GM19240 (cell line): Measurements from ENCODE around the gene SSH2.

Experiments
- DNase-seq: peaks from one replicate; pipeline ENCODE4 v3.0.0; 2011; ENCODE audit warnings: low spot score; ENCODE audit not compliant: insufficient read length

Gene SSH2

DNA sequence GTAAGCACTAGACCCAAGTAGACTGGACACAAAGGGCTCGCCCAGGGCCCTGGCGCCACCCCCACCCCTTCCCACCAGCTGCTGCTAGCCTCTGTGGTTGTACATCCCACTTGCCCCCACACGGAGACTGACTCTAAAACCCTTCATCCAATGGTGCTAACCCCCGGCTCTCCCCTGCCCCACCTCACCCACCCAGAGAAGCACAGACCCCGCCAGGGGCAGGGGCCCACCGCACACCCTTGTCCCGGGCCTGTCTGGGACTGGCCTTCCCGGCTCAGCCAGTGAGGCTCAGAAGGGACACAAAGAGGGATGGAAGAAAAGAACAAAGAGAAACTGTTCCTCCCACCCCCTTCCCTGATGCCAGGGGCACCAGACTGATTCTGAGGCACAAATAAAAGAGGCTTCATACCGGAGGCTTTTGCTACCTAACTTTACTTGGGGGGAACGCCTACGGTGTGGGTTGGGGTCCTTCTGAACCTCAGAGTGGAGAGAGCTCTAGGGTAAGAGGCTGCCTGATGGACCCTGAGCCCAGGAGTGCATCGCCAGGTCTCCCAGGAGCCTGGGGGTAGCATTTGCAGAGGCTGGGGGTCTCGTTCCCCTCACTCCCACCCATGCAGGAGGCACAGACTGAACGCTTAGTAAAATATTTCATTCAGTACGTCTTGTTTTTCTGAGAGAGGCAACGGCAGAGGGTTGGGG, 315.5 kb downstream of the SSH2 start:
- no peak for DNase-seq

DNA sequence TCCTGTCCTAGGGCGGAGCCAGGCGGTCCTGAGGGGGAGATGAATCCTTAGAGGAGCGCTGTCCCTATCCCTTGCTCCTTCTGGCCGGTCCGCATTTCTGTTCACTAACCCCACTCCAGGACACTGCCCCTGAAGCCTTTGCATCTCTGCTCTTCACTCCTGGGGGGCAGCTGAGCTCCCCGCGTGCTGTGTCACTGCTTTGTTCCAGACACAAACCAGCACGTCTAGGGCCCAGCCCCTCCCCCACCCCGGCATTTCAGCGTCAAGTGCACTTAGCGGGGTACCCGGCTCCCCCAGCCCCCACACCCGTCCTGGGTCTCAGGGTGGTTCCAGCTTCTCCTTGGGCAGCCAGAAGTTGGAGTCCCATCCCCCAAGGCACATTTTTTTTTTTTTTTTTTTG, 316.2 kb downstream of the SSH2 start:
- no peak for DNase-seq

DNA sequence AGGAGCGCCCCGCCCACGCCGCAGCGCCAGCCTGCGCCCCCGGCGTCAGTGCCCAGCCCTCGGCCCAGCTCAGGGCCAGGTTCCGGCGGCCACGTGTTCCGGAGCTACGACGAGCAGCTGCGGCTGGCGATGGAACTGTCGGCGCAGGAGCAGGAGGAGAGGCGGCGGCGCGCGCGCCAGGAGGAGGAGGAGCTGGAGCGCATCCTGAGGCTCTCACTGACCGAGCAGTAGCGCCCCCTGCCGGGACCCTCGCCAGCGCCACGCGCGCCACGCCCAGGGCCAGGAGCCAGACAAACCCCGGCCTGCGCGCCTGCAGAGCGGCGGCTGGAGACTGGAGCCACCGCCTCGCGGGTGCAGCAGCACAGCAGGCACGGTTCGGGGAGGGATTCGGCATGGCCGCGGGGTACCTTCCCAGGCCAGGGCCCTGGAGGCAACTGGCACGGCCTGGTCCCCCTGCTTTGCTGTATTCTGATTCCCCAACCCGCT, 316.6 kb downstream of the SSH2 start:
- DNase-seq, result peak; percentile 47

DNA sequence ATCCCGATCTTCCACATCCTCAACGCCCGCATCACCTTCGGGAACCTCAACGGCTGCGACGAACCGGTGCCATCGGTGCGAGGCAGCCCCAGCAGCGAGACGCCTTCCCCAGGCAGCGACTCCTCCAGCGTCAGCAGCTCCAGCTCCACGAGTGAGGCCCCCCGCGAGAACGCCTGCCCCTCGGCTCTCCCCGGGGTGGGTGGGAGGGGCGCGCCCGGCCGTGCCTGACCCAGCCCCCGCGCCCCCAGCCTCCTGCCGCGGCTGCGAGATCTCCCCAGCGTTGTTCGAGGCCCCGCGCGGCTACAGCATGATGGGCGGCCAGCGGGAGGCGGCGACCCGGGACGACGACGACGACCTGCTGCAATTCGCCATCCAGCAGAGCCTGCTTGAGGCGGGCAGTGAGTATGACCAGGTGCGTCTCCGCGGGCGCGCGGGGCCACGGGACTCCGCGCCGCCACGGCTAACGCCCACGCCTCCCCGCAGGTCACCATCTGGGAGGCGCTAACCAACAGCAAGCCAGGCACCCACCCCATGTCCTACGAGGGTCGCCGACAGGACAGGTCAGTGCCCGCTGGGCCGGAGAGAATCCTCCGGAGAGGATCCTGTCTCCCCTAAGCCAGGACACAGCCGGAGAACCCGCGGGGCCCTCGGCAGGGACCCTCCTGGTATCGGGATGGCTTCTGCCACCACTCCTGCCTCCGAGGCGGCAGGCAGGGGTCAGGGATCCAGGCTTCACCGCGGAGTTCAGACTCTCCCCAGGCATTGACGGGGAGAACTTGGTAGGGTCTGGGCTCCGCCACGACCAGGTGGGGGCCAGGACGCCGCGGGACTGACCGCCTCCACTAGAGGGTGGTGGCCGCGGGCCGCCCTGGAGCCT, 317.4 kb downstream of the SSH2 start:
- no peak for DNase-seq

DNA sequence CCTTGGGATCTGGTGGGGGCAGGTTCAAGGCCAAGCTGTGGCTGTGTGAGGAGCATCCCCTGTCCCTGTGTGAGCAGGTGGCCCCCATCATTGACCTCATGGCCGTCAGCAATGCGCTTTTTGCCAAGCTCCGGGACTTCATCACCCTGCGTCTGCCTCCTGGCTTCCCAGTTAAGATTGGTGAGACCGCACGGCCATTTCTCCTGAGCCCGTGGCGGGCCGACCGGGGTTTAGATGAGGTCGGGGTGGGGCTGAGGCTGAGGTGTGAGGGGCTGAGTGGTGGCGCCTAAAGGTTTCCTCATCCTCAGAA, 318.0 kb downstream of the SSH2 start:
- no peak for DNase-seq

DNA sequence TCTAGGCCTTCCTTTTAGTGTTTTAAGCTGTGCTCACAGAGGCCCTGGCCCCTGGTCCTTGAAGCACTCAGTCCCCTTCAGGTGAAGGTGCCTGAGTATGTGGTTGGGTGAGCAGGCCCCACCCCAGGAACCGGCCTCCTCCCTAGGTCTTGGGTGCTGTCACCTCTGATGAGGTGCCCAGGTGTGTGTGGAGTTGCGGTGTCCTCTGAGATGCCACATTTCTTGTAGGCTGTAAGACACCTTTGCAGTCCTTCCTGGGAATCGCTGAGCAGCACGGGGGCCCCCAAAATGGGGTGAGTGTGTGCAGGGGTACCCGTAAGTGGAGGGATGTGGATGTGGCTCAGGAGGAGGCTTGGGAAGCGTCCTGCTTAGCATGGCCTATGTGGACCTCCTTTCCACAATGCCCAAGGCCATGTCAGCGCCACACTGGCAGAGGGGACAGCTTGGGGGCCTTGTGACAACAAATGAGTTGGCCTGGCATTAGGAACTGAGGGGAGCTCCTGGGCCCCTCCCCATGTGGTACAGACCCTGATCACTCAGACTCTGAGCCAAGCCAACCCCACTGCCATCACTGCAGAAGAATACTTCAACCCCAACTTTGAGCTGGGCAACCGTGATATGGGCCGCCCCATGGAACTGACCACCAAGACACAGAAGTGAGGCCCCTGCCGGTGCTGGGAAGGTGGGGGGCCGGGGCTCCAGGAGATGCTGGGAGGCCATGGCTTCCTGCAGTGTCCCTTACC, 318.5 kb downstream of the SSH2 start:
- no peak for DNase-seq

DNA sequence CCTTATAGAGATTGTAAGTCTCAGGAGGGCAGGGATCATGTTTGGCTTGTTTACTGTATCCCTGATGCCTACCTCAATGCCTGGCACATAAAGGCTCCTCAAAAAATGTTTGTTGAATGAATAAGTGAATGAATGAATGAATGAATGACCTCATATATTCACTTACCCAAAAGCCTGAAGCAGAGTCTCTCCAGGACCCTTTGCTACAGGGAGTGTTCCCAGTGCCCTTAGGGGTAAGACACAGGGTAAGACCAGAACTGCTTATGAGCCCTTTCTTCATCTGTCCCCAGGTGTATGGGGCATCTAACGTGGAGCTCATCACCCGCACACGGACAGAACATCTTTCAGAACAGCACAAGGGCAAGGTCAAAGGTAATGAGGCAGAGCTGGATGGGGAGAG, 319.6 kb downstream of the SSH2 start:
- no peak for DNase-seq

DNA sequence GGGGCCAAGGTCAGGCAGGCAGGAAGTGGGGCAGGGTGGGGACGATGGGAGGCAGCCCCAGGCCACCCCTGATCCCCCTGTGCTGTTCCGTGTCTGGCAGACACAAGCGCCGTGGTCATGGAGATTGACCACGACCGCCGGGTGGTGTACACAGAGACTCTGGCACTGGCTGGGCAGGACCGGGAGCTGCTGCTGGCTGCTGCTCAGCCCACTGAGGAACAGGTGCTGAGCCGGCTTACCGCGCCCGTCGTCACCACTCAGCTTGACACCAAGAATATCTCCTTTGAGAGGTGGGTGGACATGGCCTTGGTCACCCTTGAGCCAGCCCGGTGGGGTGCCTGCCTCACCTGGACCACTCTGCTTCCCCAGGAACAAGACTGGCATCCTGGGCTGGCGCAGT, 321.0 kb downstream of the SSH2 start:
- DNase-seq, result no peak

DNA sequence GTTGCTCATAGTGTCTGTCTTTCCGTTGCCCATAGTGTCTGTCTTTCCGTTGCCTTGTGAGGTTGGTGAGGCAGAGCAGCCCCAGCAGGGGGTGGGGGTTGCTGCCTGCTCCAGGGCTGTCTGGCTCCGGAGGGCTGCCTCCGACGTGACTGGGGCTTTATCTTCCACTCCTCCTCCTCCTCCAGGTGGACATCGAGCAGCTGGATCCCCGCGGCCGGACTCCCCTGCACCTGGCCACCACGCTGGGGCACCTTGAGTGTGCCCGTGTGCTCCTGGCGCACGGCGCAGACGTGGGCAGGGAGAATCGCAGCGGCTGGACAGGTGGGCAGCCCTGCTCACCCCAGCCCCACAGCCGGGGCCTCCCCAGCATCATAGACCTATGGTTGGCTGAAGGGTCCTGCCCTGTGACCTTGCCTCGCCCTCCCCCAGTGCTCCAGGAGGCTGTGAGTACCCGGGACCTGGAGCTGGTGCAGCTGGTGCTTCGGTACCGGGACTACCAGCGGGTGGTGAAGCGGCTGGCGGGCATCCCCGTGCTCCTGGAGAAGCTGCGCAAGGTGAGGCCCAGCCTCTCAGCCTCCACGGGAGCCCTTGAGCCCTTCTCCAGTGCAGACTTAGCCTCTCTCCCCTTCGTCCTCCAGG, 322.4 kb downstream of the SSH2 start:
- DNase-seq, result no peak

DNA sequence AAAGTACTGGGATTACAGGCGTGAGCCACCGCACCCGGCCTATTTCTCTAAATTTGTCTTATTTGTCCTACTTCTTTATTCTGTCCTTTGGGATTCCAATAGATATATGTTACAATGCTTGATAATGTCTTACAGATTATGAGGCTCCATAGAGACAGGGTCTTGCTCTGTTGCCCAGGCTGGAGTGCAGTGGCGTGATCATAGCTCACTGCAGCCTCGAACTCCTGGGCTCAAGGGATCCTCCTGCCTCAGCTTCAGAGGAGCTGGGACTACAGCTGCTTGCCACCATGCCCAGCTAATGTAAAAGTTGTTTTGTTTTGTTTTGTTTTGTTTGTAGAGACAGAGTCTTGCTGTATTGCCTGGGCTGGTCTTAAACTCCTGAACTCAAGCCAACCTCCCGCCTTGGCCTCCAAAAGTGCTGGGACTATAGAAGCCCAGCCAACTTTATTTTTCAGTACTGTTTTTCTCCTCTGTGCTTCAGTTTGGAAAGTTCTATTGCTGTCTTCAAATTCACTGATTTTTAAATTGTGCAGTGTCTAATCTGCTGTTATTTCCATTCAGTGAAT, 326.8 kb downstream of the SSH2 start:
- no peak for DNase-seq

DNA sequence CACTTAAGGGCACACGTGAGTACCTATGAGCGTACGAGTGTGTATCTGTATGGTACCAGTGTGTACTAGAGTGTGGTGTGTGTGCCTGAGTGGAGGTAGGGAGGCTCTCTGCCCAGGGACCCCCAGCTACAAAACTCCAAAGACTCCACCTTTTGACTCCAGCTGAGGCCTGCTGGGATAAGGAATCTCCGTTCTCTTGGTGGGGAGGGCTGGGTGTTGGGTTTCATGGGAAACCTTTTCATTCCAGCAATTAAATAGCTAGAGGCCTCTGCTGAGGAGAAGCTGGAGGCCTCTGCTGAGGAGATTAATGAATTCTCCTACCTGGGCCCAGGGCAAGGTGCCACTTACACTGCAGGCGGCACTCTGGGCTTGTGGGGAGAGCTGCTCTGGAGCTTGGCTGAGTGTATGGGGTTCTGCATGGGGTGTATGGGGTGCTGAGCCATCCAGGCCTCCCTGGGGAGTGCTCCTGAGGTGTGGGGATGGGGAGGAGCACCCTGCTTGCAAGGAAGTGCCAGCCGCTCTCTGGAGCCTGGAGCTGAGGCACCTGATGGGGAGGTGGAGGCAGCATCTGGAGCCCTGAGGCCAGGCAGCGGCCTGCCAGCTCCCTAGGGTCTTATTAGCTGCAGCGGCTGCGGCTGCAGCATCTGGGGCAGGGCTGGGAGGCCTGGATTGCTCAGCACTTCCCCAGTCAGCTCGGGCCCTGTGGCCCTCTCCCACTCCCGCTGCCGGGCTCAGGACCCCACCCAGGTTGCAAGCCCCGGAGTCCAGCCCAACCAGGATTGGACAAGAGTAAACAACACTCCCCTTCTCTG, 332.5 kb downstream of the SSH2 start:
- no peak for DNase-seq

DNA sequence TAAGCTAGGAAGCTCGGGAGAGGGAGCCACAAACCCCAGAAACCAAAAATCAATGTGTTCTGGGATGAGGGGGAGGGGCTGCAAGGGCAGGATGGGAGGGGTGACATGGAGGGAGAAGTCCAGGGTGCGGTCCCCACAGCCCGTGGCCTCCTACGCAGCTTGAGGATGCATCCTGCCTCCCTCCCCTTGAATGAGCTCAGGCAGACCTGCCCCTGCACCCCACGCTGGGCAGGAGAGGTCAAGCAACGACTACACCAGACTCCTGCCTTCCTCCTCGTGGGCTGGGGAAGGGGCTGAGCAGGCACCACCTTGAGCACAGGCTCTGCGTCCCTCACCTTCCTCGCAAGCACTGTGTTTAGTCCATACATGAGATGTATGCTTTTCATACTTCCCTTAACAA, 333.2 kb downstream of the SSH2 start:
- no peak for DNase-seq

DNA sequence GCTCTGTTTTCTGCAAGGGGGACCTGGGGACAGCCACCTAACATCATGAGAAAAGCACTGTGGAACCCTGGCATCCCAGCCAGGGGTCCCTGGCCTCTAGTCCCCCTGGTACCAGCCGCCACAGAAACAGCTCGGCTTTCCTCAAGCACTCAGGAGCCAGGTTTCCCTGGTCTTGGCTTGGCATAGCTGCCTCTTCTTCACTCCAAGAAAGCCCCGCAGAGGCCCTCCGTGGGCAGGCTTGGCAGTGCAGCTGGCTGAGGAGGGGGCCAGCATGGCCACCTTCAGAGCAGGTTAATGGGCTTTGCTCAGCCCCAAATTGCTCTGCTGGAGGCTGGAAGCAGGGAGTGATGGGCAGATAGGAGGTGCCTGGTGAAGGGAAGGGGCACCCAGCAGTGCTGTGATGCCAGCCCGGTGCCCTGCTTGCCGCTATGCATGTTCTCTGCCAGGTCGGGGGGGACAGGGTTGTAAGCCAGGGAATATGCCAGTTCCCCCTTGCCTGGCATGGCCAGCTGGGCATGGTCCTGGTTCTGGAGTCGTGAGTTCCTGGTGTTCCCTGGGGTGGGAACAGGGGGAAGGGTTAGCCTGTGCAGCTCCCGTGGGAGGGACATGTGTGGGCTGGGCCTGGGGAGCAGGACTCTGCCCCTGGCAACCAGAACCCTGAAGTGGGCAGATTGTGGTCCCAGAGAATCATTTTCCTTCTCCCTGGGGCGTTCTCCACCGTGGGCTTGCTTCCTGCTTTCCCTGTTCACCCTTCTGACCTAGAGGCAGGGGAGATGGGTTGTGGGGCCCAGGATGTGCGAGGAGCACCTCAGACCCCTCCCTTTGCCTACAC, 333.9 kb downstream of the SSH2 start:
- no peak for DNase-seq

DNA sequence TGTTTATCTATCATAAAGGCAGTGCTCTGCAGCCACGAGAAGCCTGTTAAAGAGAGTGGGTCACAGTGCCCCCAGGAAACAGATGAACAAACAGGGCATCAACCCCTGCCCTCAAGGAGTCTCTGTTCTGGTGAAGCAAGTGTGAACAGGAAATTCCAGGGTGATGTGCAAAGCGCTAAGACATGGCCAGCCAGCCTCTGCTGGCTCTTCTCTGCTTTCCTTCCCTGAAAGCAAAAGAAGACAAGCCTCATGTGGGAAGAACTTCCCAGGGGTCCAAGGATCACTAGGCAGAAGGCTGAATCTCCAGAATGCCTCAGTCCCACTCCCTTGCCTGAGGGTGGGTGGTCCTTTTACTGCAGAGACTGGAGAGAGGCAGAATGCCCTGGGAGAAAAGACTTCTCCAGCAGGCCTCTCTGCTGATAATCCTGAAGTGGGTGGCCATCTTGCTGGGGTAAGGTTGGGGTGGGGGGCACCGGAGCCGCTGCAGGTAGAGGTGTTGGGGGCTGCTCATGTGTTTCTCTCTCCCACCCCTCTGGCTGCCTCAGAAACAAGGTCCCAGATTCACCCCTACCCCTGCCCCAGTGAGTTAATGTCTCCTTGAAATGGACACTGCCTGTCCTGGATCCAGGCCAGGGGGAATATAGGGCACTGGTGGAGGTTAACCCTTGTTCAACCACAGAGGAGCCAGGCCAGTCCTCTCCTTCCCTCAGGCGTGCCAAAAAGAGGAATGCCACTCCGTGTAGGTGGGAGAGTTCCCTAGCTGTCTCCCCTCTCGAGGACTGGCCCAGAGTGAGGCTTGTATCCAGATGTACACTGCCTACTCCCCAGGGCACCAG, 334.7 kb downstream of the SSH2 start:
- DNase-seq, result no peak

DNA sequence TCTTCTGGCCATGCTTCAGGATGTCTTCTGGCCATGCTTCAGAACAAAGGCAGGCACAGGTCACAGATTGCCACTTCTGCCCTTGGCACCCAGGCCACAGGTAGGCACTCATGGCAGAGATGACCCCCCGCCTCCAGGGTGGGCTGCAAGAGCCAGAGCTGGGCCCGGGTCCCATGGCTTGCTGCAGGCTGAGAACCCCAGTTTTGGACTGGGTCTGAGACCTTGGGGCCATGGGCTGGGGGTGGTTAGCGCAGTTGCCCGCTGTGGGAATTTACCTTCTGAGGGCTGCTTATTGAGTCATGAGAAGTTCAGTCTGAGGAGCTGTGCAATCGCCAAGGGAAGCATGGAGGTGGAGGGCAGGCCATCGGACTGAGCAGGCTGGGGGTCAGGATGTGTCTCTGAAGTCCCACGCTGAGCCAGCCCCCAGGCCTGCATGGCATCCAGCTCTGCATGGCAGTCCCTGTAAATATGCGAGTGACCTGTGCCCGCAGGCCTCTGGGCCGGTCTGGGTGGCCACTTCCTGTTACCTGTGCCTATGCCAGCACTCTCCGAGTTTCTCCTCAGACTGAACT, 335.4 kb downstream of the SSH2 start:
- DNase-seq, result no peak

DNA sequence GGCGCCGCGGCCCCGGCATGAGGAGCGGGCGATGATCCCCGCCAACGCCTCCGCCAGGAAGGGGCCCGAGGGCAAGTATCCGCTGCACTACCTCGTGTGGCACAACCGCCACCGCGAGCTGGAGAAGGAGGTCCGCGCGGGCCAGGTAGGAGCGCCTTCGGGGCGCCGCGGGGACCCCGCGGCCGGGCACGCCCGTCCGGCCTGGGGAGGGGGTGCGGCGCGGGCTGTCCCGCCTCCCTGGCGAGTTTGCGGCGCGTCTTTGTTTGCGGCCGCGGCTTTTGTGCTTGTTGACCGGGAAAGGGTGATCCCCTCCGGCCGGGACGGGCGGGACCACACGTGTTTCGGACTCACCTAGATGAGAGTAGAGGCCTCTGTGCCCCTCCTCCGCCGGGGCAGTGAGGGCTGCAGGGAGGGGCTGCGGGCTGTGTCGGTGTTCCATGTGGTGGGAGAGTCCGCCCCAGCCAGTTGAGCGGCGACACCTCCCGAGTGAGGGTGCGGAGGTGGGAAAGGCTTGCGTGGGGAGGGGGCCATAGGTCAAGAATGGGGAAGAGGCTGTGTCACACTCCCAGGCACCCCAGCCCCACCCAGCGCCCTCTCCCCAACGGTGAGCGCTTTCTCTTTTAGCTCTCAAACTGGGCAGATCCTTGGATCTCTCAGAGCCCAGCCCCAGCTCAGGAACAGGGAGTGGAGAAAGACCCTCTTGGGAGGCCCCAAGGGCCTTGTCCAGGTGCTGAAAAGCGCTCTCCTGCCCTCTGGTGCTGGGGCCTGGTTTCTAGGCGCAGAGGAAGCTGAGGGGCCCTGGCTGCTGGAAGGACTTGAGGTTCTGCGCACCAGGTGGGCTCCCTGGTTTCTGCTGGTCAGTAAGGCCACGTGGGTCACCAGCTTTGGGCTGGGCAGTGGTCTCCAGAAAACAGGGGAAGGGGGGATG, 336.2 kb downstream of the SSH2 start:
- no peak for DNase-seq

DNA sequence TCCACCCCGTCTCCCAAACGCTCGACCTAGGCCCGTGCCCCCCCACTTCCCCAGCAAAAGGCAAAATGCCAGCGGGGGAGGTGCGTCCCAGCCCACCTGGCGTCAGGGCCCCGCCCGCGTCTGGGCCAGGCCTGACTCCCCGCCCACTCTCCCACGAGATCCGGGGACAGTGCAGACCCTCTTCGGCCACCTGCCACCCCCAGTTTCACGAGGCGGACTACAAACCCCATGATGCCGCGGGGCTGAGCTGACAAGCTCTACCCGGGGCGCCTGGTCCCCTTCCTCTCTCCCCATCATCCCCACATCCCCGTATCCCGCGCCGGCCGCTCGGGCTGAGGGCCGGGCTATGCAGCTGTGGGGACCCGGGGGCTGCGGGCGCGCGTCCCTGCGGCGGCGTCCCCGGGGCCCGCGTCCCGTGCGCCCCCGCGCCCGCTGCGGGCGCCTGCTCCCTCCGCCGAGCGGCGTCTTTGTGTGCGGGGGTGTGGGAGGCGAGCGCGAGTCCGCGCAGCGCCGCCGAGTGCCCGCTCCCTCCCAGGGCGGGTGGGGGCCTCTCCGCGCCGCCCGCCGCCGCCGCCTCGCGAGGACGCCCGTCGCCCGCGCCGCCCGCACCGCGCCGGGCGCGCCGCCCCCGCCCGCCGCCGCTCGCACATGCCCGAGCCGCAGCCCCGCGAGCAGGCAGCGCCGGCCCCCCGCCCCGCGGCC, 337.0 kb downstream of the SSH2 start, which contains the start of gene ANKRD13B:
TSS of gene ANKRD13B (plus strand) at position 283 of the 702 bp plus-strand sequence. CDS start 490 bp downstream, outside the sequence.
- no peak for DNase-seq
